ENCODE results near the gene EXD3. TPM values are rescaled to one million over a fixed set of nuclear protein-coding genes. Genes with fewer than 3 reads are reported as not detected.

EXD3 gene
- total and polyA plus RNA-seq, 9 of the 15 experiments (the other 6 are each of a cell fraction or from before 2014, with no cell fraction given) = 0.29 to 12.5 (median 3.9) TPM

DNA sequence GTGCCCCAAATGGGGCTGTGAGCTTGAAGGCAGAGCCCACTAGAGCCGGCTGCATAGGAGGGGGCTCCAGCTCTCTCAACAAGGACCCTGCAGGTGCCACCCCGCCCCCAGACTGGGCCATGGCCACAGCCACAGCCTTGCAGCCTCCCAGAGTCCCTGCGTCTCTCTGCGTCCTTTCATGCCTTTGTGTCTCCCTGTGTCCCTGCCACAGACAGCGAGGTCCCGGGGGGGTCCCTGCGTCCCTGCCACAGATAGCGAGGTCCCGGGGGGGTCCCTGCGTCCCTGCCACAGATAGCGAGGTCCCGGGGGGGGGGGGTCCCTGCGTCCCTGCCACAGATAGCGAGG, 6.6 kb upstream of the EXD3 start:
- no TSS peak for BruUV-seq (replicated peaks)
- intact Hi-C loops (cut with micrococcal nuclease) = loop anchor here (10.0 kb wide), 1 partner anchor 125 kb away; the partner anchor contains the start of gene NRARP

DNA sequence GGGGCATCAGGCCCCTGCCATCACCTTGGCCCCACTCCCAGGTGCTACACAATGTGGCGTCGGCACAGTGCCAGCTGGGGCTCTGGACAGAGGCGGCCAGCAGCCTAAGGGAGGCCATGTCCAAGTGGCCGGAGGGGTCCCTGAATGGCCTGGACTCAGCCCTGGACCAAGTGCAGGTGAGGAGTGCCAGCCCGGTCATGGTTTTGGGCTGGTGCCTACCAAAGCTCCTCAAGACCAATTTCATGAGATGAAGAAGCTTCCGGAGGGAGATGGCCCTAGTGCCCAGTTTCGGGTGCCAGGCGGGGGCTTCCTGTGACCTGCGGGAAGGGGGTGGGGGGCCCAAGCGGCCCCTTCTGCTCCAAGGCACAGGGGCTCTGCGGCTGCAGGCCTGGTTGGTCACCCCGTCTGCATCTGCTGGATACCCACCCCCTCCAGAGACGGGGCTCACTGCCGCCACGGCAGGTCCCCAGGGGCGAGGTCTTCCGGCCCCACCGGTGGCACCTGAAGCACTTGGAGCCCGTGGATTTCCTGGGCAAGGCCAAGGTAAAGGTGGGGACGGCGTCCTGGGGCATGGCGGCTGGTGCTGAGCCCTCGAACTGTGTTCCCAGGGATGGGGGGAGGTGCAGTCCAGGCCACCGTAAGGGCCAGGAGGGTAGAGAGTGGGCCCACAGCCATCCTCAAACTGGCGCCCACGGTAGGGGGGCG, 6.0 kb upstream of the EXD3 start:
- Histone ChIP-seq H3K79me2 (ENCODE audit: control insufficient read depth, insufficient read depth, low read length) (peaks cover 2% of the 10 kb centered on the region; the same call in 1 of the 3 replicates), H3K27ac (ENCODE audit: extremely low read depth, low read depth, low read length) (no peak overlapping the region), H3K27me3 (ENCODE audit: control insufficient read depth in 2 of 2, insufficient read depth in 2 of 2, low read length in 2 of 2) (no peaks in the 10 kb centered on the region), H3K9me3 (replicated peaks; ENCODE audit: control insufficient read depth, insufficient read depth, low read depth, low read length) (no peaks in the 10 kb centered on the region), H3K36me3 (ENCODE audit: control insufficient read depth, insufficient read depth, low read length) (no peaks in the 10 kb centered on the region), H3K4me1 (replicated peaks in 1 of 2; ENCODE audit: control insufficient read depth in 2 of 2, insufficient read depth in 2 of 2, low read length in 2 of 2) (peaks cover 22 to 84% of the 10 kb centered on the region in 2 experiments), H4K20me1 (replicated peaks; ENCODE audit: control insufficient read depth, insufficient read depth, low read length) (no peaks in the 10 kb centered on the region), H3K4me3 (no peak overlapping the region), H3K4me2 (ENCODE audit: insufficient read depth, low read length) (no peak overlapping the region), H2AFZ (ENCODE audit: low read depth, low read length) (no peak overlapping the region), H3K9me1 (ENCODE audit: control insufficient read depth, insufficient read depth, low read length) (no peaks in the 10 kb centered on the region), H3K9ac (ENCODE audit: insufficient read depth in 1 of 2, low read depth in 2 of 2, low read length in 2 of 2) (peak overlapping the region in 1 of 2 experiments; percentile 50; a peak in 2 of 4 replicates)
- 55% methylated on average over 20 of the region's 27 CpGs for WGBS (ENCODE audit: insufficient coverage, low coverage, missing lambda C conversion rate)
- ChIA-PET CTCF (ENCODE audit: low intra/inter-chr PET ratio) (no interaction called here), POLR2A (no interaction called here)
- no peak for DNase-seq (ENCODE audit: extremely low read depth in 1 of 4, low spot score in 3 of 4)
- in situ Hi-C loops (cut with MboI) = no loop called here
- intact Hi-C loops (cut with micrococcal nuclease) = loop anchor here (10.0 kb wide), 1 partner anchor 124 kb away; the partner anchor contains the start of gene NRARP
- no peak for ATAC-seq
- no TSS peak for BruUV-seq (replicated peaks)
- FAIRE-seq = no peak
- TF ChIP-seq, protein P1, sequence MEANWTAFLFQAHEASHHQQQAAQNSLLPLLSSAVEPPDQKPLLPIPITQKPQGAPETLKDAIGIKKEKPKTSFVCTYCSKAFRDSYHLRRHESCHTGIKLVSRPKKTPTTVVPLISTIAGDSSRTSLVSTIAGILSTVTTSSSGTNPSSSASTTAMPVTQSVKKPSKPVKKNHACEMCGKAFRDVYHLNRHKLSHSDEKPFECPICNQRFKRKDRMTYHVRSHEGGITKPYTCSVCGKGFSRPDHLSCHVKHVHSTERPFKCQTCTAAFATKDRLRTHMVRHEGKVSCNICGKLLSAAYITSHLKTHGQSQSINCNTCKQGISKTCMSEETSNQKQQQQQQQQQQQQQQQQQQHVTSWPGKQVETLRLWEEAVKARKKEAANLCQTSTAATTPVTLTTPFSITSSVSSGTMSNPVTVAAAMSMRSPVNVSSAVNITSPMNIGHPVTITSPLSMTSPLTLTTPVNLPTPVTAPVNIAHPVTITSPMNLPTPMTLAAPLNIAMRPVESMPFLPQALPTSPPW (CRISPR knock-in tag; IDR thresholded peaks at IDR 0.05) = 0 out of 2 replicates have a peak, but pooled peaks have one; percentile 9
- TF ChIP-seq, protein P2, sequence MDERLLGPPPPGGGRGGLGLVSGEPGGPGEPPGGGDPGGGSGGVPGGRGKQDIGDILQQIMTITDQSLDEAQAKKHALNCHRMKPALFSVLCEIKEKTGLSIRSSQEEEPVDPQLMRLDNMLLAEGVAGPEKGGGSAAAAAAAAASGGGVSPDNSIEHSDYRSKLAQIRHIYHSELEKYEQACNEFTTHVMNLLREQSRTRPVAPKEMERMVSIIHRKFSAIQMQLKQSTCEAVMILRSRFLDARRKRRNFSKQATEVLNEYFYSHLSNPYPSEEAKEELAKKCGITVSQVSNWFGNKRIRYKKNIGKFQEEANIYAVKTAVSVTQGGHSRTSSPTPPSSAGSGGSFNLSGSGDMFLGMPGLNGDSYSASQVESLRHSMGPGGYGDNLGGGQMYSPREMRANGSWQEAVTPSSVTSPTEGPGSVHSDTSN (CRISPR knock-in tag; IDR thresholded peaks at IDR 0.05; ENCODE audit: low read depth) = no peak
- TF ChIP-seq, protein P2 (tag; conservative IDR thresholded peaks at IDR 0.05; ENCODE audit: low read depth) = no peak
- TF ChIP-seq POLR2G (IDR thresholded peaks at IDR 0.05; ENCODE audit: low read depth, low read length) (peak; percentile 44; the same call in 1 of the 2 replicates), CBFA2T3 (IDR thresholded peaks at IDR 0.05) (no peak)

More for the DNA sequence above, 6.6 kb upstream of the EXD3 start:
- H3K9me1 ChIP-seq (ENCODE audit: control insufficient read depth, insufficient read depth, low read length) = no peaks in the 10 kb centered on the region
- peak overlapping the region in 1 of 2 experiments; percentile 89; a peak in 2 of 4 replicates for H3K9ac ChIP-seq (ENCODE audit: insufficient read depth in 1 of 2, low read depth in 2 of 2, low read length in 2 of 2)
- H3K4me3 ChIP-seq = no peak overlapping the region
- H2AFZ ChIP-seq (ENCODE audit: low read depth, low read length) = no peak overlapping the region
- peak overlapping the region; percentile 81; the same call in 1 of the 2 replicates for H3K4me2 ChIP-seq (ENCODE audit: insufficient read depth, low read length)
- no peaks in the 10 kb centered on the region for H4K20me1 ChIP-seq (replicated peaks; ENCODE audit: control insufficient read depth, insufficient read depth, low read length)
- H3K27me3 ChIP-seq (ENCODE audit: control insufficient read depth in 2 of 2, insufficient read depth in 2 of 2, low read length in 2 of 2) = no peaks in the 10 kb centered on the region
- H3K36me3 ChIP-seq (ENCODE audit: control insufficient read depth, insufficient read depth, low read length) = no peaks in the 10 kb centered on the region
- POLR2A ChIA-PET = no interaction called here
- TF ChIP-seq TAF1 (IDR thresholded peaks at IDR 0.05; ENCODE audit: control insufficient read depth, extremely low read depth, insufficient read depth, low read length, severe bottlenecking) = no peak
- no peak for TF ChIP-seq EHMT2 (IDR thresholded peaks at IDR 0.05)
- TF ChIP-seq ATF1 (CRISPR knock-in tag; IDR thresholded peaks at IDR 0.05) = no peak
- TF ChIP-seq ATF1 (tag; IDR thresholded peaks at IDR 0.05) = no peak
- TF ChIP-seq ZNF184 (CRISPR knock-in tag; IDR thresholded peaks at IDR 0.05) = no peak
- no peak for TF ChIP-seq SMARCE1 (IDR thresholded peaks at IDR 0.05)
- TF ChIP-seq ZNF778 (CRISPR knock-in tag; IDR thresholded peaks at IDR 0.05) = no peak
- no peak overlapping the region for H3K27ac ChIP-seq (ENCODE audit: extremely low read depth, low read depth, low read length)
- H3K9me3 ChIP-seq (replicated peaks; ENCODE audit: control insufficient read depth, insufficient read depth, low read depth, low read length) = no peaks in the 10 kb centered on the region
- WGBS (ENCODE audit: insufficient coverage, low coverage, missing lambda C conversion rate) = 24% methylated on average over 10 of the region's 14 CpGs
- no peaks in the 10 kb centered on the region for H3K79me2 ChIP-seq (ENCODE audit: control insufficient read depth, insufficient read depth, low read length)
- peaks cover 17 to 84% of the 10 kb centered on the region in 2 experiments for H3K4me1 ChIP-seq (replicated peaks in 1 of 2; ENCODE audit: control insufficient read depth in 2 of 2, insufficient read depth in 2 of 2, low read length in 2 of 2)
- CTCF ChIA-PET (ENCODE audit: low intra/inter-chr PET ratio) = no interaction called here
- FAIRE-seq (no peak), ATAC-seq (no peak), DNase-seq (ENCODE audit: extremely low read depth in 1 of 4, low spot score in 3 of 4) (no peak)
- in situ Hi-C loops (cut with MboI) = no loop called here
